ENCODE measurements around the gene THOC2. TPM values are rescaled to one million over a fixed set of nuclear protein-coding genes. Genes with fewer than 3 reads are reported as not detected.

THOC2 gene
- total and polyA plus RNA-seq, 2 donors (not counting 1 experiment from before 2014, with no cell fraction given) = 34.7 to 113 TPM

- Histone ChIP-seq H3K4me1 (ENCODE audit: control insufficient read depth in 2 of 2, insufficient read depth in 2 of 2, low read length in 2 of 2) (peaks cover 2 to 6% of the 10 kb centered on the region in 2 donors), H3K79me2 (ENCODE audit: control insufficient read depth, insufficient read depth, low read length) (peaks cover 14% of the 10 kb centered on the region), H3K27ac (ENCODE audit: low read length in 2 of 2) (peak overlapping the region in 1 of 2 donors; percentile 33), H3K9ac (ENCODE audit: low read length) (no peak overlapping the region), H3K4me3 (ENCODE audit: control extremely low read depth in 1 of 5, extremely low read depth in 1 of 5, insufficient read depth in 1 of 5, low read depth in 2 of 5, low read length in 4 of 5) (no peak overlapping the region), H3K9me3 (ENCODE audit: control extremely low read depth in 1 of 3, control insufficient read depth in 2 of 3, insufficient read depth in 1 of 3, low read length in 2 of 3) (no peaks in the 10 kb centered on the region), H3K4me2 (replicated peaks; ENCODE audit: low read depth, low read length, poor library complexity, severe bottlenecking) (no peak overlapping the region), H3K27me3 (replicated peaks in 1 of 4; ENCODE audit: control extremely low read depth in 1 of 4, control insufficient read depth in 3 of 4, insufficient read depth in 4 of 4, low read length in 3 of 4) (no peaks in the 10 kb centered on the region), H3K36me3 (replicated peaks in 1 of 2; ENCODE audit: control extremely low read depth in 1 of 2, control insufficient read depth in 1 of 2, extremely low read depth in 1 of 2, insufficient read depth in 2 of 2, low read length in 1 of 2) (no peaks in the 10 kb centered on the region), H2AFZ (ENCODE audit: insufficient read depth, low read depth, low read length, poor library complexity, severe bottlenecking) (no peak overlapping the region), H4K20me1 (ENCODE audit: control insufficient read depth, insufficient read depth, low read length, poor library complexity, severe bottlenecking) (no peaks in the 10 kb centered on the region)
- ChIA-PET CTCF (no interaction called here), POLR2A (interaction anchor here (0.7 kb wide), 1 partner anchor 22 kb away, joined by 5 read pairs; no protein-coding TSS in a partner anchor)
- no peak for TF ChIP-seq CTCF (IDR thresholded peaks at IDR 0.05)
- TF ChIP-seq EZH2 (IDR thresholded peaks at IDR 0.05; ENCODE audit: borderline replicate concordance, insufficient read depth, low read depth, low read length, poor library complexity, severe bottlenecking) = no peak
- no peaks in the 10 kb centered on the region for H3K27me3 Mint-ChIP-seq
- no peaks in the 10 kb centered on the region for H3K9me3 Mint-ChIP-seq (ENCODE audit: insufficient read depth)
- 72% methylated on average over 6 of the region's 20 CpGs for WGBS (ENCODE audit: insufficient coverage)
- intact Hi-C loops (cut with micrococcal nuclease) = no loop called here
- H3K4me3 Mint-ChIP-seq = no peak overlapping the region
- ATAC-seq (ENCODE audit: low read depth) (peak; percentile 72), DNase-seq (peak; percentile 35)
- peaks cover 28% of the 10 kb centered on the region for H3K4me1 Mint-ChIP-seq
- H3K27ac Mint-ChIP-seq = peak overlapping the region; percentile 41
Observed at GRCh38 chrX:123648028-123648810, 84.6 kb downstream of the THOC2 start.

DNA sequence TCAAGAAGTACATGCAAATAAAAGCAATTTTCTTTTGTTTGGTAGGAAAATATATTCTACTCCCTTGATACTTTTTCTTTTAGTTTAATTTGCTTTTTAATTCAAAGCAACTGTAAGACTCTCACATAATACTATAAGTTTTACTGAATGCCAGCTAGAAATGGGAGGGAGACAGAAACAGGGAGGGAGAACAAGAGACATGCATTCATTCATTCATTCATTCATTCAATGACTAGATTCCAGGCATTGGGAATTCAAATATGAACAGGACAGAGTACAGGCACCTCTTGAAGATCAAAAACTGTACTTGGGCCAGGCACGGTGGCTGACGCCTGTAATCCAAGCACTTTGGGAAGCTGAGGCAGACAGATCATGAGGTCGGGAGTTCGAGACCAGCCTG lies 85.6 kb downstream of the THOC2 start:
- no peak for DNase-seq
- ChIA-PET CTCF (no interaction called here), POLR2A (no interaction called here)
- Mint-ChIP-seq H3K27ac (no peak overlapping the region), H3K4me1 (peaks cover 19% of the 10 kb centered on the region), H3K27me3 (no peaks in the 10 kb centered on the region), H3K4me3 (no peak overlapping the region), H3K9me3 (ENCODE audit: insufficient read depth) (no peaks in the 10 kb centered on the region)
- ATAC-seq (ENCODE audit: low read depth) = no peak
- no peak overlapping the region for H3K4me3 ChIP-seq (ENCODE audit: control extremely low read depth in 1 of 5, extremely low read depth in 1 of 5, insufficient read depth in 1 of 5, low read depth in 2 of 5, low read length in 4 of 5)
- H3K9me3 ChIP-seq (ENCODE audit: control extremely low read depth in 1 of 3, control insufficient read depth in 2 of 3, insufficient read depth in 1 of 3, low read length in 2 of 3) = no peaks in the 10 kb centered on the region
- WGBS (ENCODE audit: insufficient coverage) = no CpG with 5 or more reads among the region's 4 CpGs
- peaks cover 14% of the 10 kb centered on the region for H3K79me2 ChIP-seq (ENCODE audit: control insufficient read depth, insufficient read depth, low read length)
- H3K9ac ChIP-seq (ENCODE audit: low read length) = no peak overlapping the region
- TF ChIP-seq EZH2 (IDR thresholded peaks at IDR 0.05; ENCODE audit: borderline replicate concordance, insufficient read depth, low read depth, low read length, poor library complexity, severe bottlenecking) = no peak
- no peak for TF ChIP-seq CTCF (IDR thresholded peaks at IDR 0.05)
- H3K27ac ChIP-seq (ENCODE audit: low read length in 2 of 2) = no peak overlapping the region
- H4K20me1 ChIP-seq (ENCODE audit: control insufficient read depth, insufficient read depth, low read length, poor library complexity, severe bottlenecking) = no peaks in the 10 kb centered on the region
- peaks cover 0 to 3% of the 10 kb centered on the region in 2 experiments for H3K36me3 ChIP-seq (replicated peaks in 1 of 2; ENCODE audit: control extremely low read depth in 1 of 2, control insufficient read depth in 1 of 2, extremely low read depth in 1 of 2, insufficient read depth in 2 of 2, low read length in 1 of 2)
- peaks cover 2 to 6% of the 10 kb centered on the region in 2 donors for H3K4me1 ChIP-seq (ENCODE audit: control insufficient read depth in 2 of 2, insufficient read depth in 2 of 2, low read length in 2 of 2)
- H3K4me2 ChIP-seq (replicated peaks; ENCODE audit: low read depth, low read length, poor library complexity, severe bottlenecking) = no peak overlapping the region
- intact Hi-C loops (cut with micrococcal nuclease) = no loop called here
- no peaks in the 10 kb centered on the region for H3K27me3 ChIP-seq (replicated peaks in 1 of 4; ENCODE audit: control extremely low read depth in 1 of 4, control insufficient read depth in 3 of 4, insufficient read depth in 4 of 4, low read length in 3 of 4)
- no peak overlapping the region for H2AFZ ChIP-seq (ENCODE audit: insufficient read depth, low read depth, low read length, poor library complexity, severe bottlenecking)

All from B cell (primary cell).